Measurements from ENCODE around the gene GNB5.

DNA sequence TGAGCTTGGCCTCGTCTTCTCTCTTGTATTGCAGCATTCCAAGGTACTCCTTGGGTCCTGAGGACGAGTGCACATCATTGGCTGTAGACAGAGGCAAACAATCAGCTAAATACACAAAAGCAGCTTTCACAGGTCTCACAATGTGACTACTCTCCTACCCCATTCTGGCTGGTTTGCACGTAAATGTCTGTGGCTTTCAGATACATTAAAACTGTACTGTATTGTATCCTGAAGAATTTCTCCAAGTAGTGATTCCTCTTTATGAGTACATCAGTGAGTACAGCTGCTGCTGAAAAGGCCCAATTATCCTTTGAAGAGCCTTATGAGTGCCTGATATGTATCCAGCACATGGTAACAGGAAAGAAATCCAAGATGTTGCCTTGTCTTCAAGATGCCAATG is 22.0 kb upstream of the GNB5 start:
- TF ChIP-seq, protein P1, sequence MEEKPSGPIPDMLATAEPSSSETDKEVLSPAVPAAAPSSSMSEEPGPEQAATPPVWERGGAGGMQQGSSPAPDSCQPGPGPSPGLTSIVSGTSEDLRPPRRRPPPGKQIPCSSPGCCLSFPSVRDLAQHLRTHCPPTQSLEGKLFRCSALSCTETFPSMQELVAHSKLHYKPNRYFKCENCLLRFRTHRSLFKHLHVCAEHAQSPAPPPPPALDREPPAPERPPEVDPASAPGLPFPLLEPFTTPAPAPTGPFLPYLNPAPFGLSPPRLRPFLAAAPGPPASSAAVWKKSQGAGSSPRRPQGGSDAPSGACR (CRISPR knock-in tag; IDR thresholded peaks at IDR 0.05): no peak
- TF ChIP-seq MAFG (CRISPR knock-in tag; IDR thresholded peaks at IDR 0.05) (no peak), ZNF12 (CRISPR knock-in tag; IDR thresholded peaks at IDR 0.05) (no peak), TARDBP (CRISPR knock-in tag; IDR thresholded peaks at IDR 0.05) (no peak), SUZ12 (IDR thresholded peaks at IDR 0.05; ENCODE audit: low read depth, low read length) (no peak), ZBTB7B (CRISPR knock-in tag; IDR thresholded peaks at IDR 0.05) (no peak), EP300 (IDR thresholded peaks at IDR 0.05; ENCODE audit: low read depth in 2 of 2, low read length in 2 of 2) (no peak), EP300 (CRISPR knock-in tag; IDR thresholded peaks at IDR 0.05; ENCODE audit: borderline replicate concordance) (no peak), POLR2A (IDR thresholded peaks at IDR 0.05; ENCODE audit: insufficient read depth in 1 of 2, low read depth in 2 of 2, low read length in 2 of 2) (no peak)
- TF ChIP-seq, protein P2, sequence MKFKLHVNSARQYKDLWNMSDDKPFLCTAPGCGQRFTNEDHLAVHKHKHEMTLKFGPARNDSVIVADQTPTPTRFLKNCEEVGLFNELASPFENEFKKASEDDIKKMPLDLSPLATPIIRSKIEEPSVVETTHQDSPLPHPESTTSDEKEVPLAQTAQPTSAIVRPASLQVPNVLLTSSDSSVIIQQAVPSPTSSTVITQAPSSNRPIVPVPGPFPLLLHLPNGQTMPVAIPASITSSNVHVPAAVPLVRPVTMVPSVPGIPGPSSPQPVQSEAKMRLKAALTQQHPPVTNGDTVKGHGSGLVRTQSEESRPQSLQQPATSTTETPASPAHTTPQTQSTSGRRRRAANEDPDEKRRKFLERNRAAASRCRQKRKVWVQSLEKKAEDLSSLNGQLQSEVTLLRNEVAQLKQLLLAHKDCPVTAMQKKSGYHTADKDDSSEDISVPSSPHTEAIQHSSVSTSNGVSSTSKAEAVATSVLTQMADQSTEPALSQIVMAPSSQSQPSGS (CRISPR knock-in tag; IDR thresholded peaks at IDR 0.05): no peak
- TF ChIP-seq, protein P3, sequence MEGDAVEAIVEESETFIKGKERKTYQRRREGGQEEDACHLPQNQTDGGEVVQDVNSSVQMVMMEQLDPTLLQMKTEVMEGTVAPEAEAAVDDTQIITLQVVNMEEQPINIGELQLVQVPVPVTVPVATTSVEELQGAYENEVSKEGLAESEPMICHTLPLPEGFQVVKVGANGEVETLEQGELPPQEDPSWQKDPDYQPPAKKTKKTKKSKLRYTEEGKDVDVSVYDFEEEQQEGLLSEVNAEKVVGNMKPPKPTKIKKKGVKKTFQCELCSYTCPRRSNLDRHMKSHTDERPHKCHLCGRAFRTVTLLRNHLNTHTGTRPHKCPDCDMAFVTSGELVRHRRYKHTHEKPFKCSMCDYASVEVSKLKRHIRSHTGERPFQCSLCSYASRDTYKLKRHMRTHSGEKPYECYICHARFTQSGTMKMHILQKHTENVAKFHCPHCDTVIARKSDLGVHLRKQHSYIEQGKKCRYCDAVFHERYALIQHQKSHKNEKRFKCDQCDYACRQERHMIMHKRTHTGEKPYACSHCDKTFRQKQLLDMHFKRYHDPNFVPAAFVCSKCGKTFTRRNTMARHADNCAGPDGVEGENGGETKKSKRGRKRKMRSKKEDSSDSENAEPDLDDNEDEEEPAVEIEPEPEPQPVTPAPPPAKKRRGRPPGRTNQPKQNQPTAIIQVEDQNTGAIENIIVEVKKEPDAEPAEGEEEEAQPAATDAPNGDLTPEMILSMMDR (CRISPR knock-in tag; IDR thresholded peaks at IDR 0.05): no peak

Data from HepG2 (cell line).